Tibial nerve (tissue), 4 donors: ENCODE results near the gene COL3A1.

Source experiments
- CTCF ChIP-seq, 5 experiments: fragments of 200-600 bp in 3 of 5; fragments of 450-650 bp in 2 of 5; sonication (generic) in 3 of 5; IDR thresholded peaks; one replicate each; pipeline ENCODE4 v1.5.1; 2016 to 2019; ENCODE audit warnings: antibody characterized with exemption in 5 of 5, mild to moderate bottlenecking in 3 of 5, moderate library complexity in 2 of 5
- EP300 ChIP-seq, 2 donors: sonication (generic); formaldehyde crosslinking; IDR thresholded peaks; one replicate each; pipeline ENCODE4 v1.6.1; 2017; ENCODE audit warnings: antibody characterized with exemption in 2 of 2, mild to moderate bottlenecking in 1 of 2
- POLR2A ChIP-seq, 2 donors: fragments of 450-650 bp; IDR thresholded peaks; one replicate each; pipeline ENCODE4 v1.6.1; 2017; ENCODE audit warnings: antibody characterized with exemption in 2 of 2, mild to moderate bottlenecking in 2 of 2, moderate library complexity in 2 of 2

- no peak for TF ChIP-seq CTCF (IDR thresholded peaks at IDR 0.05)
- TF ChIP-seq POLR2A (IDR thresholded peaks at IDR 0.05): no peak
- no peak for TF ChIP-seq EP300 (IDR thresholded peaks at IDR 0.05)
Measured at GRCh38 chr2:189045836-189046235, 71.7 kb downstream of the COL3A1 start.
